Ovary (tissue), 3 donors: Measurements from ENCODE around the gene KLHL12.

ENCODE experiments used
- EP300 ChIP-seq: sonication (generic); formaldehyde crosslinking; IDR thresholded peaks from one replicate; pipeline ENCODE4 v1.6.1; 2017; ENCODE audit warnings: antibody characterized with exemption
- POLR2A ChIP-seq: fragments of 450-650 bp; IDR thresholded peaks from one replicate; pipeline ENCODE4 v1.6.1; 2017; ENCODE audit warnings: antibody characterized with exemption, mild to moderate bottlenecking, moderate library complexity
- TF ChIP-seq, protein P1 (sequence below), 3 donors: fragments of 450-650 bp in 2 of 3; fragments of 200-600 bp in 1 of 3; IDR thresholded peaks; one replicate each; pipeline versions ENCODE4 v1.5.1 to v1.8.0; 2016 to 2022; ENCODE audit warnings: antibody characterized with exemption in 3 of 3, mild to moderate bottlenecking in 1 of 3
- donor health status: DM: no; HTN: no; CAD: no.

DNA sequence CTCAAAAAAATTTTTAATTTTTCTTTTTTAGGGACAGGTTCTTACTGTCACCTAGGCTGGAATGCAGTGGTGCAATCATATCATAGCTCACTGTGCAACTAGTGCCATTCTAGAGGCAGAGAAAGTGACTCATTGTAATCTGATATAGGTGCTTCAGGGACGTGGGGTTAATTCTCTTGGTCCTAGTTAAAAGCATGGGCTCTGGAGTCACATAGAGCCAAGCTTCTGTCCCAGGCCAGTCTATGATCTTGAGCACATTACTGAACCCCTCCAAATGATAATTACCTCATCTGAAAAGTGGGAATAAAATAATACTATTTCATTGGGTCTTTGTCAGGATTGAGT is 32.2 kb upstream of the KLHL12 start:
- TF ChIP-seq, protein P1, sequence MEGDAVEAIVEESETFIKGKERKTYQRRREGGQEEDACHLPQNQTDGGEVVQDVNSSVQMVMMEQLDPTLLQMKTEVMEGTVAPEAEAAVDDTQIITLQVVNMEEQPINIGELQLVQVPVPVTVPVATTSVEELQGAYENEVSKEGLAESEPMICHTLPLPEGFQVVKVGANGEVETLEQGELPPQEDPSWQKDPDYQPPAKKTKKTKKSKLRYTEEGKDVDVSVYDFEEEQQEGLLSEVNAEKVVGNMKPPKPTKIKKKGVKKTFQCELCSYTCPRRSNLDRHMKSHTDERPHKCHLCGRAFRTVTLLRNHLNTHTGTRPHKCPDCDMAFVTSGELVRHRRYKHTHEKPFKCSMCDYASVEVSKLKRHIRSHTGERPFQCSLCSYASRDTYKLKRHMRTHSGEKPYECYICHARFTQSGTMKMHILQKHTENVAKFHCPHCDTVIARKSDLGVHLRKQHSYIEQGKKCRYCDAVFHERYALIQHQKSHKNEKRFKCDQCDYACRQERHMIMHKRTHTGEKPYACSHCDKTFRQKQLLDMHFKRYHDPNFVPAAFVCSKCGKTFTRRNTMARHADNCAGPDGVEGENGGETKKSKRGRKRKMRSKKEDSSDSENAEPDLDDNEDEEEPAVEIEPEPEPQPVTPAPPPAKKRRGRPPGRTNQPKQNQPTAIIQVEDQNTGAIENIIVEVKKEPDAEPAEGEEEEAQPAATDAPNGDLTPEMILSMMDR (IDR thresholded peaks at IDR 0.05) = no peak
- TF ChIP-seq EP300 = no peak
- no peak for TF ChIP-seq POLR2A
